OCI-LY7 (cell line): ENCODE results near the gene ROS1.

Experiments
- CTCF ChIP-seq: fragments of 200-600 bp; sonication (generic); conservative IDR thresholded peaks from 2 replicates; pipeline ENCODE4 v1.5.1; 2014; ENCODE audit warnings: mild to moderate bottlenecking, antibody characterized with exemption, low read length, moderate library complexity, mixed read lengths
- EZH2phosphoT487 ChIP-seq: fragments of 200-600 bp; sonication (generic); IDR thresholded peaks from 2 replicates; pipeline ENCODE4 v1.6.1; 2018; ENCODE audit warnings: low read depth, borderline replicate concordance, mild to moderate bottlenecking, mixed run types, antibody characterized with exemption, low read length, moderate library complexity, mixed read lengths

GRCh38 chr6:117290173-117290846, 135.4 kb downstream of the ROS1 start:
- no peak for TF ChIP-seq EZH2phosphoT487
- TF ChIP-seq CTCF: no peak
